HepG2 (cell line): ENCODE data around the gene STH. TPM values are rescaled to one million over a fixed set of nuclear protein-coding genes. Genes with fewer than 3 reads are reported as not detected.
A peak's percentile ranks its signal among the peaks of the same experiment; 100 is the strongest.

Experiments used
- CSRNP1 ChIP-seq: sonication (generic); formaldehyde crosslinking; IDR thresholded peaks from 2 replicates; pipeline ENCODE4 v1.8.1; 2023; ENCODE audit warnings: mild to moderate bottlenecking, missing genetic modification reagents
- KDM6A ChIP-seq: IDR thresholded peaks from 2 replicates; pipeline ENCODE4 v1.6.1; 2016; ENCODE audit warnings: low read depth
- LCORL ChIP-seq, 2 experiments: fragments of 450-650 bp in 1 of 2; sonication (generic) in 1 of 2; formaldehyde crosslinking in 1 of 2; IDR thresholded peaks; 2 replicates each; pipeline versions ENCODE4 v1.5.0 to v1.6.1; 2017 to 2020; ENCODE audit warnings: antibody characterized with exemption in 1 of 2, missing genetic modification reagents in 1 of 2
- MED1 ChIP-seq: sonication (generic); formaldehyde crosslinking; IDR thresholded peaks from 2 replicates; pipeline ENCODE4 v1.4.0; 2020; ENCODE audit warnings: missing genetic modification reagents
- MIER2 ChIP-seq: IDR thresholded peaks from 2 replicates; pipeline ENCODE4 v1.6.1; 2016; ENCODE audit warnings: missing biosample characterization, missing genetic modification reagents
- MIXL1 ChIP-seq: IDR thresholded peaks from 2 replicates; pipeline ENCODE4 v1.6.1; 2016
- PPARG ChIP-seq: conservative IDR thresholded peaks from 2 replicates; pipeline ENCODE4 v1.6.1; 2016; ENCODE audit warnings: missing biosample characterization, missing genetic modification reagents
- REPIN1 ChIP-seq: sonication (generic); formaldehyde crosslinking; IDR thresholded peaks from 2 replicates; pipeline ENCODE4 v1.8.0; 2022; ENCODE audit warnings: missing genetic modification reagents, low read depth, mild to moderate bottlenecking, borderline replicate concordance
- SIX1 ChIP-seq: sonication (generic); formaldehyde crosslinking; IDR thresholded peaks from 2 replicates; pipeline ENCODE4 v1.4.0; 2020; ENCODE audit warnings: missing genetic modification reagents, borderline replicate concordance
- SOX6 ChIP-seq, 2 experiments: fragments of 450-650 bp in 1 of 2; sonication (generic) in 1 of 2; formaldehyde crosslinking in 1 of 2; IDR thresholded peaks; 2 replicates each; pipeline versions ENCODE4 v1.4.0 to v1.6.1; 2017 to 2020; ENCODE audit warnings: antibody characterized with exemption in 1 of 2, mild to moderate bottlenecking in 1 of 2, missing genetic modification reagents in 1 of 2
- TAF15 ChIP-seq: fragments of 200-400 bp; formaldehyde crosslinking; IDR thresholded peaks from one replicate; pipeline ENCODE4 v1.6.1; 2018; ENCODE audit warnings: mild to moderate bottlenecking, low read depth, low read length; ENCODE audit not compliant: poor library complexity, severe bottlenecking
- TBX2 ChIP-seq: sonication (generic); formaldehyde crosslinking; IDR thresholded peaks from 2 replicates; pipeline ENCODE4 v1.5.0; 2020; ENCODE audit warnings: missing genetic modification reagents, mild to moderate bottlenecking, borderline replicate concordance
- THAP11 ChIP-seq: IDR thresholded peaks from 2 replicates; pipeline ENCODE4 v1.6.1; 2016; ENCODE audit warnings: missing biosample characterization, missing genetic modification reagents
- U2AF1 ChIP-seq: fragments of 200-400 bp; formaldehyde crosslinking; optimal IDR thresholded peaks from 2 replicates; pipeline ENCODE3; 2017; ENCODE audit warnings: mild to moderate bottlenecking, low read depth, low read length
- ZNF138 ChIP-seq: sonication (generic); formaldehyde crosslinking; IDR thresholded peaks from 2 replicates; pipeline ENCODE4 v1.5.0; 2020; ENCODE audit warnings: mild to moderate bottlenecking, low read depth, missing genetic modification reagents
- ZNF142 ChIP-seq: sonication (generic); formaldehyde crosslinking; IDR thresholded peaks from 2 replicates; pipeline ENCODE4 v1.4.0; 2020; ENCODE audit warnings: missing genetic modification reagents
- ZNF143 ChIP-seq: sonication (generic); formaldehyde crosslinking; IDR thresholded peaks from 2 replicates; pipeline ENCODE4 v1.4.0; 2020; ENCODE audit warnings: missing genetic modification reagents
- ZNF230 ChIP-seq: sonication (generic); formaldehyde crosslinking; IDR thresholded peaks from 2 replicates; pipeline ENCODE4 v1.4.0; 2020; ENCODE audit warnings: mild to moderate bottlenecking, missing genetic modification reagents
- ZNF350 ChIP-seq: sonication (generic); formaldehyde crosslinking; IDR thresholded peaks from 2 replicates; pipeline ENCODE4 v1.4.0; 2020; ENCODE audit warnings: mild to moderate bottlenecking, low read depth, missing genetic modification reagents, borderline replicate concordance
- ZNF383 ChIP-seq: sonication (generic); formaldehyde crosslinking; IDR thresholded peaks from 2 replicates; pipeline ENCODE4 v1.4.0; 2020; ENCODE audit warnings: missing genetic modification reagents, mild to moderate bottlenecking, borderline replicate concordance
- ZNF431 ChIP-seq: sonication (generic); formaldehyde crosslinking; IDR thresholded peaks from 2 replicates; pipeline ENCODE4 v1.9.0; 2022; ENCODE audit warnings: missing genetic modification reagents, low read depth, mild to moderate bottlenecking, borderline replicate concordance
- ZNF569 ChIP-seq: sonication (generic); formaldehyde crosslinking; IDR thresholded peaks from 2 replicates; pipeline ENCODE4 v1.5.0; 2020; ENCODE audit warnings: mild to moderate bottlenecking, missing genetic modification reagents, moderate library complexity, borderline replicate concordance
- ZNF605 ChIP-seq: sonication (generic); formaldehyde crosslinking; IDR thresholded peaks from 2 replicates; pipeline ENCODE4 v1.8.0; 2022; ENCODE audit warnings: mild to moderate bottlenecking, missing genetic modification reagents
- polyA plus RNA-seq, 8 experiments: library from polyadenylated mRNA; depleted of rRNA in 3 of 8; stranded (reverse) in 7 of 8; unstranded in 1 of 8; fragments of >200 nt; fragmentation: Illumina TruSeq in 4 of 8; extraction: Trizol in 4 of 8; gene quantifications; 2 replicates each; pipeline versions ENCODE4 v1.2.1 to v1.2.3, GENCODE V29; 2011 to 2016; ENCODE audit warnings: low read depth in 4 of 8, missing spikeins in 1 of 8, mixed read lengths in 1 of 8; ENCODE audit not compliant: insufficient read depth in 1 of 8
- total RNA-seq, 5 experiments: library from RNA; depleted of rRNA; stranded (reverse); fragments of >200 nt; fragmentation: Illumina TruSeq; extraction: Trizol; gene quantifications; 2 replicates each; pipeline ENCODE4 v1.2.3, GENCODE V29; 2016; ENCODE audit warnings: low read depth in 1 of 5

Gene STH
- total and polyA plus RNA-seq, 2 of the 13 experiments (the other 11 are each of a cell fraction or from before 2014, with no cell fraction given), result not detected

- no peak for TF ChIP-seq ZNF142 (CRISPR knock-in tag)
- no peak for TF ChIP-seq LCORL (IDR thresholded peaks at IDR 0.05)
- TF ChIP-seq LCORL (CRISPR knock-in tag; IDR thresholded peaks at IDR 0.05), result peak; percentile 70
- TF ChIP-seq TBX2 (CRISPR knock-in tag), result peak; percentile 34; the same call in 1 of the 2 replicates
- no peak for TF ChIP-seq ZNF143 (CRISPR knock-in tag)
- no peak for TF ChIP-seq ZNF383 (CRISPR knock-in tag)
- peak; percentile 41; the same call in 1 of the 2 replicates for TF ChIP-seq PPARG (CRISPR knock-in tag)
- no peak for TF ChIP-seq ZNF431
- TF ChIP-seq KDM6A (CRISPR knock-in tag), result no peak
- TF ChIP-seq ZNF230, result no peak
- TF ChIP-seq SOX6 (IDR thresholded peaks at IDR 0.05), result no peak
- TF ChIP-seq SOX6 (CRISPR knock-in tag; IDR thresholded peaks at IDR 0.05), result peak; percentile 67
- no peak for TF ChIP-seq U2AF1
- TF ChIP-seq ZNF605, result no peak; the same call in 1 of the 2 replicates
- TF ChIP-seq ZNF138 (CRISPR knock-in tag), result no peak
- peak; percentile 50; the same call in 1 of the 2 replicates for TF ChIP-seq MIER2
- peak; percentile 39; the same call in 1 of the 2 replicates for TF ChIP-seq MED1
- TF ChIP-seq MIXL1 (CRISPR knock-in tag), result 0 out of 2 replicates have a peak, but pooled peaks have one; percentile 58
- no peak for TF ChIP-seq ZNF569 (CRISPR knock-in tag)
- no peak for TF ChIP-seq ZNF350 (CRISPR knock-in tag)
- no peak for TF ChIP-seq CSRNP1 (CRISPR knock-in tag)
- TF ChIP-seq REPIN1 (CRISPR knock-in tag), result peak; percentile 86
- peak; percentile 62 for TF ChIP-seq THAP11 (CRISPR knock-in tag)
- no peak for TF ChIP-seq TAF15
- TF ChIP-seq SIX1 (CRISPR knock-in tag), result peak; percentile 32; the same call in 1 of the 2 replicates
These were observed 3.4 kb downstream of the STH start (continued) for GRCh38 chr17:46002311-46002972.
